Measurements from ENCODE around the gene LAMB4.

LAMB4 gene

GRCh38 chr7:108140671-108141070 lies 10.5 kb upstream of the LAMB4 start:
- DNase-seq = no peak

- no peak for DNase-seq
Observed at GRCh38 chr7:108138911-108139310, 8.8 kb upstream of the LAMB4 start.

- no peak for DNase-seq
Observed at GRCh38 chr7:108137993-108138392, 7.8 kb upstream of the LAMB4 start.

GRCh38 chr7:108137040-108137439 lies 6.9 kb upstream of the LAMB4 start:
- DNase-seq = no peak

- DNase-seq = no peak
Observed at GRCh38 chr7:108136191-108136688, 6.1 kb upstream of the LAMB4 start.

GRCh38 chr7:108135446-108136190 lies 5.5 kb upstream of the LAMB4 start:
- DNase-seq = no peak

- no peak for DNase-seq
Observed at GRCh38 chr7:108134486-108134885, 4.3 kb upstream of the LAMB4 start.

- no peak for DNase-seq
Observed at GRCh38 chr7:108132551-108133265, 2.5 kb upstream of the LAMB4 start.

GRCh38 chr7:108129018-108129965 lies 869 bp downstream of the LAMB4 start:
- DNase-seq = no peak

- DNase-seq = no peak
Observed at GRCh38 chr7:108128514-108128913, 1.6 kb downstream of the LAMB4 start.

- DNase-seq = no peak
Observed at GRCh38 chr7:108127461-108127860, 2.7 kb downstream of the LAMB4 start.

GRCh38 chr7:108124820-108125219 lies 5.3 kb downstream of the LAMB4 start:
- no peak for DNase-seq

GRCh38 chr7:108122181-108122580 lies 8.0 kb downstream of the LAMB4 start:
- no peak for DNase-seq

- no peak for DNase-seq
Observed at GRCh38 chr7:108120933-108121332, 9.2 kb downstream of the LAMB4 start.

- DNase-seq = no peak
Observed at GRCh38 chr7:108120196-108120595, 10.0 kb downstream of the LAMB4 start.

GRCh38 chr7:108118959-108119358 lies 11.2 kb downstream of the LAMB4 start:
- no peak for DNase-seq

GRCh38 chr7:108114117-108114841 lies 15.9 kb downstream of the LAMB4 start:
- no peak for DNase-seq

GRCh38 chr7:108112683-108113082 lies 17.5 kb downstream of the LAMB4 start:
- no peak for DNase-seq

- DNase-seq = no peak
Observed at GRCh38 chr7:108109221-108109908, 20.8 kb downstream of the LAMB4 start.

- DNase-seq = no peak
Observed at GRCh38 chr7:108108131-108108530, 22.0 kb downstream of the LAMB4 start.

GRCh38 chr7:108104324-108104723 lies 25.8 kb downstream of the LAMB4 start:
- no peak for DNase-seq

Data from NCI-H187 treated with DMSO at 0.1 percent for 48 hours (cell line).